Fibroblast of peridontal ligament (primary cell): ENCODE results near the gene MRPL16.
"Not testable (repeated sequence)": the region's sequence is repeated elsewhere in the genome, so short reads cannot be mapped to it uniquely, and the experiment has no call there.

Source experiments
- DNase-seq: peaks from one replicate; pipeline ENCODE4 v3.0.0-alpha.2; 2010; ENCODE audit errors: extremely low read depth

The MRPL16 gene

GRCh38 chr11:59810189-59810910 is at the start of gene MRPL16:
TSS of gene MRPL16 (minus strand) at chr11:59810778. CDS start at chr11:59810658, 120 bp downstream.
- DNase-seq, result peak; percentile 89

DNA sequence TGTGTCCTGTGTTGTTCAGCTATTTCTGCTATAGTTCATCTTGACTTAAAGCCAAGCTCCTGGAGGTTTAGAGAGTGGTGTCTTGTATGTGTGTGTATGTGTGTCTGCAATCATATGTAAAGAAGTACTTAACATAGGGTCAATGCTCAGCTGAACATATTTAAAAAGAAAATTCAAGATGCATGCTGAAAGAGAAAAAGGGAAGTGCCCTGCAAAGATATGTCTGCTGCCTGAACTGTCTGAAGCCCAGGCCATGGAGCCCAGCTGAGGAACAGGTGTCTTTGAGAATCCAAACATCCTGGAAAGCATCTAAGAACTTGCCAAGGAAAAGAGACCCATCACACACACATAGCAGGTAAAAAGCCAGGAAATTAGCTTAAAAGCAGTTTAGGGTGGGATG is 49.1 kb upstream of the MRPL16 start:
- no peak for DNase-seq

DNA sequence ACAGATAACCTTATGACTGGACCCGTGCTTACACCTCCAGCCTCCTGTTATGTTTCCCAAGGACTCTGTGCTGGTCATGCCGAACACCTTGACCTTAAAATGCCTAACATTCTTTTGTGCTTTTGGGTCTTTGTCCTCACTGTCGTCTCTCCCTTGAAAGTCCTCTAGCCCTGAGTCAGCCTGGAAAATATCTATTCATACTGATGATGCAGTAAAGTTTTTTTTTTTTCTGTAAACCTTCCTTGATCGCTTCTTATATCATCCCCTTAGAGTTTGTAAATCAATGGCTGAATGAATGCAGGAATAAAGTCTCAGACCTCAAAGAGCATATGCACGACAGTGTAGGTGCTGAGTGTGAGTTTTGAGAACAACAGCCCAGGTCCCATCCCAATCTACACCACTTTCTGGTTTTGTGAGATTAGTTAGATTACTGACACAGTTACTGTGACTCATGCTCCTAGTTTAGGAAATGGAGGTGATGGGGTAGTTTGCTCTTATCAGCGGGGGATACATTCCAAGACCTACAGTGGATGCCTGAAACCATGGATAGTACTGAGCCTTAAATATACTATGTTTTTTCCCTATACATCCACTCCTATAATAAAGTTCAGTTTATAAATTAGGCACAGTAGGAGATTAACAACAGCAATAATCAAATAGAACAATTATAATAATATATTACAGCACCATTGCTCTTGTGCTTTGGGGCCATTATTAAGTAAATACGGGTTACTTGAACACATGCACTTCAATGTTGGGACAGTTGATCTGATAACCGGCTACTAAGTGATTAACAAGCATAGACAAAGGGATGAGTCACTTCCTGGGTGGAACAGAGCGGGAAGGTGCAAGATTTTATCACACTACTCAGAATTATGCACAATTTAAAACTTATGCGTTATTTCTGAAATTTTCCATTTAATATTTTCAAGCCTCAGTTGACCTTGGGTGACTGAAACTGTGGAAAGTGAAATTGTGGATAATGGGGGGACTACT is 47.2 kb upstream of the MRPL16 start:
- DNase-seq, result no peak

GRCh38 chr11:59854871-59855270 is 44.3 kb upstream of the MRPL16 start:
- no peak for DNase-seq

- not testable (repeated sequence) for DNase-seq
These were observed 40.8 kb upstream of the MRPL16 start for GRCh38 chr11:59851416-59851815.

DNA sequence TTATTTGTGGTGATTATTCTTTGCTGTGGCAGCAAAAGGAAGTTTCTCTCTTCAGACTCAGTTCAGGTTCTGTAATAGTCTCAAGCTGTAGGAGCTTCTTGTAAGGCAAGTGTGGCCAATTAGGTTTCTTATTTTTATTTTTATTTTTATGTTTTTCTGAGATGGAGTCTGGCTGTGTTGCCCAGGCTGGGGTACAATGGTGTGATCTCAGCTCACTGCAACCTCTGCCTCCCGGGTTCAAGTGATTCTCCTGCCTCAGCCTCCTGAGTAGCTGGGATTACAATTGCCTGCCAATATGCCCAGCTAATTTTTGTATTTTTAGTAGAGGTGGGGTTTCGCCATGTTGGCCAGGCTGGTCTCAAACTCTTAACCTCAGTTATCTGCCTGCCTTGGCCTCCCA is 39.0 kb upstream of the MRPL16 start:
- not testable (repeated sequence) for DNase-seq

DNA sequence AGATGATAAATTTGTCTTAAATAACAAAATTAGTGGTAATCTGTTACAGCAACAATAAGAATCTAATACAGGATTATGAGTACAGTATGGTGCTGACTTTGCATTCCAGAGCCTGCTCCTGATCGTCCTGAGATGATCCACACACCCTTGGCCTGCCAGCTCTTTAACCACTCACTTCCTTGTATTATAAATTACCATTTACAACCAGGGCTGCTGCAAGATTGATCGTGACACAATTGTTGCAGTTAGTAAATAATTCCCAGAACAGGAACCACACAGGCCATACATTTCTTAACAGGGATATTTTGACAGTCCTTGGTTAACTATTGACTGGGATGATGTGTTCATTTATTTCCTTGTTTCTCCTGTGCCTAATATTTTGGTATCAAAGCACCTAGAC is 38.6 kb upstream of the MRPL16 start:
- DNase-seq, result no peak

DNA sequence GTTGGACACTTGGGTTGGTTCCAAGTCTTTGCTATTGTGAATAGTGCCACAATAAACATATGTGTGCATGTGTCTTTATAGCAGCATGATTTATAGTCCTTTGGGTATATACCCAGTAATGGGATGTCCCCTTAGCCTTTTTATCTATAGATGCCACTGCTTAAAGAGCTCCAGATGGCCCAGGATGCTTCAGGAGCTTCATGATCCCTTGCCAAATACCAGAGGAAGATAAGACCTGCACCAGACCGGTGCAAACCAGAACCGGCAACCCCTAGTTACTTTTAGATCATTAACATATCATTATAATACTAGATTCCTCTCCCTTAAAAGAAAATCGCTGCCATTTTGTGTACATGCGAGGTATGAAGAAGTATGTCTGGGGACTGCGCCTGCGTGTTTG is 37.9 kb upstream of the MRPL16 start:
- not testable (repeated sequence) for DNase-seq

- no peak for DNase-seq
These were observed 37.0 kb upstream of the MRPL16 start for GRCh38 chr11:59847626-59848025.

DNA sequence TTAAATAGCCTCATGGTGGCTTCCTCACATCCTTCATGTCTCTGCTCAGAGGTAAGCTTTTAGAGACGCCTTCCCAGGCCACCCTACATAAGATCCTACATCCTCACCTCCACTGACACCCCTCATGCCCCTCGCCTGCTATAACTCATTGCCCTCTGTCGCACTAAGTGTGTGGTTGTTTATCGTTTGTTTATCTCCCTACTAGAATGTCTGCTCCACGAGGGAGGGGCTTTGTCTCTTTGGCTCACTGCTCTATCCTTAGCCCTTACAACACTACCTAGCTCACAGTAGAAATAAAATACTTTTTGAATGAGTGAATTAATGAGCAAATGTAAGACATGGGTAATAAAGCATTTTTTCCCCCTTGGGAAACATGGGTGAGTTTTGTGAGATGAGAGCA is 36.0 kb upstream of the MRPL16 start:
- no peak for DNase-seq

DNA sequence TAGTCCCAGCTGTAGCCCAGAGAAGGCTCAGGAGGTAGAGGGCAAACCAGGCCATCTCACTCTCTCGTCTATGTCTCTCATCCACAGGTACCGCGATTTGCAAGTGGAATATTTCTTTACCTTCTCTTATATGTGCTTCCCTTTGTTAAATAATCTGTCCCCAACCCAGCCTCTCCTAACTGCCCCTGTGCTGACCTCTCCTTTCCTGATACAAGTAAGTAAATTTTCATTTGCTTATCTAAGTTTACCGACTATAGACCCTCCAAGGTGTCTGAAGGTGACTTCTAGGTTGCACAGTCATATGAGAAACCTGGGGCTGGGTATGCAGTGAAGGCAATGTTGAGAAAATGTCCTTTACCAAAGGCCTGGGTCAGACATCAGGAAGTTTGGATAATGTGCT is 34.8 kb upstream of the MRPL16 start, which contains the start of gene CBLIF:
CBLIF (minus strand) TSS at position 101 of the 400 bp plus-strand sequence; CDS start at position 55, 46 bp downstream.
- no peak for DNase-seq

- DNase-seq, result no peak
These were observed 31.7 kb upstream of the MRPL16 start for GRCh38 chr11:59842316-59842715.

GRCh38 chr11:59841514-59841913 is 30.9 kb upstream of the MRPL16 start:
- DNase-seq, result no peak

DNA sequence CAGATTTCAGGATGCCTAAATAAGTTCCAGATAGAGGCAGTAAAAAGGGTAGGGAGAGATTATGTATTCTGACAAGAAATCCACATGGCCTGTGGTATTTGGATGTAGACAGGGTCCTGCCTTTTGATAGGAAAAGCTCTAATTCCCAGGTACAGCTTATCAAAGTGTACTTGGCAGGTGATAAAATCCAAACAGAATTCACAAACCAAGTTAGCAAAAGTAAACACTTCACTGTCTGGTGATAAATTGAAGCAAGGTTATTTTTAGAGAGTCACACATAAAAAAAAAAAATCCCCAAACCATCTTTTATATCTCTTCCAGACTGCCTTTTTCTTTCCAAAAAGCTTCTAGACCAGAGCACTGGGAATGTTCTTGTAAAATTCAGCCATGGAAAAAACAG is 29.0 kb upstream of the MRPL16 start:
- DNase-seq, result no peak

- DNase-seq, result no peak
These were observed 23.0 kb upstream of the MRPL16 start for GRCh38 chr11:59833602-59834001.

DNA sequence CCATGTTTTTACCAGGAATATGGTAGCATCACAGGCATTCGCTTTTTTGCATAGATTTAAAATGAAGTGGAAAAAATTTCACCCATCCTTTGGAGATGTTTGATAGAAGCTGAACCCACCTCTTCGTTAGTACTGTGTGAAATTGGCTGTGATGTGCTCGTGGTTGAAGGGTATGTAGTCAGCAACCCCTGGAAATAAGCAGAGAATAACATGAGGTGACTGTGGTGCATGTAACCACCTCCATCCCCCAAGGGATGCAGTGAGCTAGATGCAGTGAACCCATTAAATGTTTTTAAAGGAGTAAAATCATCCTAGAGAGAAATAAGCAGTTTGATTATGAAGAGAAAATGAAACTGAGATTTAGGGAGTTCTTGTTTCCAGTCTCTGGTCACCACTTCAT is 18.8 kb upstream of the MRPL16 start:
- no peak for DNase-seq

GRCh38 chr11:59822989-59823566 is 12.5 kb upstream of the MRPL16 start:
- DNase-seq, result peak; percentile 62

DNA sequence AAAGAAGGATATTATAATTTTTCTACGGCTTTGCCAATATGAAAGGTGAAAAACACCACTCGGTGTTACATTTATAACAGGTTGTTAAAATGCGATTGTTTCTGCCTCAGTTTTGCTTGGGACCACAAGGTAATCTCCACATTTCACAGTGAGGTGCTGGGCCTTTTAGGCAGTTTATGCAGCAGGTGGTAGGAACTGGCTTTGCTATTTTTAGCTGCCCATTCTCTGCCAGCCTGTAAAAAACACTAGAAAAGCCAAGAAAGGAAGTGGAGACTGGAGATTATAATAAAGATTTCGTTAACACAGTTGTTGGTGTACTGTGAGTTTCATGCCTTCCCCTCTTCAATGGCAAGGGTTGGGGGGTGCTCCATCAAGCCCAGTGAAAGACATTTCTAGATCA is 8.0 kb upstream of the MRPL16 start:
- DNase-seq, result no peak

DNA sequence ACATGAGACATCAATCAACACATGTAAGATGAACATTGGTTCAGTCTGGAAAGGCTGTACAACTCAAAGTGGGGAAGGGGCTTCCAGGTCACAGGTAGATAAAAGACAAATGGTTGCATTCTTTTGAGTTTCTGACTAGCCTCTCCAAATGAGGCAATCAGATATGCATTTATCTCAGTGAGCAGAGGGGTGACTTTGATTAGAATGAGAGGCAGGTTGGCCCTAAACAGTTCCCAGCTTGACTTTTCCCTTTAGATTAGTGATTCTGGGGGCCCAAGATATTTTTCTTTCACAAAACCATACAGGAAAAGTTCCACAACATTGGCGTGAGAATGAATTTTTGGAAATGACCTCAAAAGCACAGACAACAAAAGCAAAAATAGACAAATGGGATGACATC is 5.9 kb upstream of the MRPL16 start:
- not testable (repeated sequence) for DNase-seq

DNA sequence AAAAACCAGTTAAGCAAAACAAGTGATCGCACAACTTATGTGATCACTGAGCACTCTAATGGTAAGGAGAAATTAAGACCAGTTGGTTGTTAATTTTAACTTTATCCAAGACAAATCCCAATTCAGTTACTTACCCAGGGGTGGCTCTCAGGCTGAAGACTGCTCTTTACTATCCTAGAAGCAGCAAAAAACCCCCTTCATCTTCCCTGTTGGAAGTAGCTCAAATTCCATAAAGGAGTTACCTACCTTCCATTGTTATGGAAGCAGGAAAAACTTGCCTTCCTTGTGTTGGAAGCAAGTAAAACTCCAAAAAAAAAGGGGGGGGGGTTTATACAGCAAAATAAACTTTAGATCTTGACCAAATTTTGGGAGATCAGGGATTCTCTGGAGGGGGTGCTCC is 5.2 kb upstream of the MRPL16 start:
- DNase-seq, result no peak

- peak; percentile 17 for DNase-seq
These were observed 3.4 kb upstream of the MRPL16 start for GRCh38 chr11:59814021-59814420.

GRCh38 chr11:59813364-59813763 is 2.8 kb upstream of the MRPL16 start:
- no peak for DNase-seq
